ENCODE data around the gene MEGF11.

The MEGF11 gene

DNA sequence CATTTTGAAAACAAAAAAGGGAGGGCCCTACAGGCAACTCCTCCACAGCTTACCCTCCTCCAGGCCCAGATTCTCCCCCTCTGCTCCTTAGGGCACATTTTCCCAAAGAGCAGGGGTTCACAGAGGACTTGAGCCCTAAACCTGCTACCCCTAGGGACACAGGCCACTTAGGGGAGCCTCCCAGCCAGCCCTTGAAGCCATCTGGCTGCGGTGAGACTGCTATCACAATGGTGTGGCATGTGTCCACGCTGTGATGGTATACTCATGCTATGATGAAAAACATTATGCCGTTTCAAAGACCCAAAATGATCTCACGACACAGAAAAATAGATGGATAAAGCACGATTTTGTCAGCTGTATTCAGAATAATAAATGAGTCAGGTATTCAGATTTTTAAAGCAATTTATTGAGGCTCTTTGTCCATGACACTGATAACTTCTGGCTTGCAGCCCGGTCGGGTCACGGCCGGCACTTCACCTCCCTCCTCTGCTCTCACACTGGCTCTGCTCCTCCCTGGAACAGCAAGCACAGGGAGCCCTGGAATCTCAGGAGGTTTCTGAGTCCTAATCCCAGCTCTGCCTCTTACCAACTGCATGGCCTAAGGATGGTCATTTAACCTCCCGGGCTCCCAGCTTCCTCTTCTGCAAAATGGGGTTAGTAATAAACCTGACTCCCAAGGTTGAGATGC, 115.3 kb downstream of the MEGF11 start:
- no peak for DNase-seq

DNA sequence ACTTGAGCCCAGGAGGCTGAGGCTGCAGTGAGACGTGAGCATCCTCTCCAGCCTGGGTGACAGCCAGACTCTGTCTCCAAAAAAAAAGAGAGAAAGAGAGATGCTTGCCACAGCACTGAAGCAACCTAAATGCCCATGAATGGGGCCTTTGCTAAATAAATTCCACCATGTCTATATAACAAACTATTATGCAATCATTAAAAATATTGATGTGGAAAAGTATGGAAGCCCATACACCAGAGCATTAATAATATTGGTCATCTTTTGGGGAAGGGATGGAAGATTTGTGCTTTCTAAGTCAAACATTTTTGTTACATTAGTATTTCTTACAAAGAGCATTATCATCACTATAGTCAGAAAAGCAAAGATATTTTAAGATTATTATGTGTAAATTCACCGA, 116.6 kb downstream of the MEGF11 start:
- no peak for DNase-seq

DNA sequence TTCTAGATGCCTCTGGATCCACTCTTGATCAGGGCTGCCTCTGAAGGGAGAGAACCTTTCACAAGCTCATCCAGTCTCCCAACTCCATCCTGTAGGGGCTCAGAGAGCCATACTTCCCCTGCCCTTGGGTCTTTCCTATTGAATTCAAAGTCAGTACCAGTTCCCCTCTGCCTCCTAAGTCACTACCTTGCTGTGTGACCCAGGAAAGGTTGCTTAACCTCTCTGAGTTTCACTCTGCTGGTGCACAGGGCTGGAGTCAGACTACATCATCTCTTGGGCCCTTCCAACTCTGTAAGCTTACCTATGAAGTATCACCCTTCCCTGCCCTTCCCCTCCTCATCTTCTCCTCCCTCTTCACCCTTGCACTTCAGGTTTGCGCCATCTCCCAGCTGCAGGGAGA, 117.9 kb downstream of the MEGF11 start:
- no peak for DNase-seq

DNA sequence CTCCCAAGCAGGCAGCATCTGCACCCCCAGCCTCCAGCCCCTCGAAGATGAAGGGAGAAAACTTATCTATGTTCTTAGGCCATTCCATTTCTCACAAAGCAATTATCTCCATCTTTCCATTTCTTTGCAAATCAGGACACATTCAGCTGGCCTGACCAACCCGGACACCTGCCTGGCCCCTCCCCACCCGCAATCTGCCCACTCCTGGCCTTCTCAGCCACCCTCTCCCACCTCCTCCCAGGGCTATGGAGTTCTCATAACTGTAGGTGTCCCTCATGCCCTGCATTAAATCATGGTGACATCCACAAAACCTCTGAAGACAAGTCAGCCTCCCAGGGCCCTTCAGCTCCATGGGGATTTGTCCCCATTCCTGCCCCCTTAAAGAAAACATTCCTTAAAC, 119.3 kb downstream of the MEGF11 start:
- DNase-seq = no peak

DNA sequence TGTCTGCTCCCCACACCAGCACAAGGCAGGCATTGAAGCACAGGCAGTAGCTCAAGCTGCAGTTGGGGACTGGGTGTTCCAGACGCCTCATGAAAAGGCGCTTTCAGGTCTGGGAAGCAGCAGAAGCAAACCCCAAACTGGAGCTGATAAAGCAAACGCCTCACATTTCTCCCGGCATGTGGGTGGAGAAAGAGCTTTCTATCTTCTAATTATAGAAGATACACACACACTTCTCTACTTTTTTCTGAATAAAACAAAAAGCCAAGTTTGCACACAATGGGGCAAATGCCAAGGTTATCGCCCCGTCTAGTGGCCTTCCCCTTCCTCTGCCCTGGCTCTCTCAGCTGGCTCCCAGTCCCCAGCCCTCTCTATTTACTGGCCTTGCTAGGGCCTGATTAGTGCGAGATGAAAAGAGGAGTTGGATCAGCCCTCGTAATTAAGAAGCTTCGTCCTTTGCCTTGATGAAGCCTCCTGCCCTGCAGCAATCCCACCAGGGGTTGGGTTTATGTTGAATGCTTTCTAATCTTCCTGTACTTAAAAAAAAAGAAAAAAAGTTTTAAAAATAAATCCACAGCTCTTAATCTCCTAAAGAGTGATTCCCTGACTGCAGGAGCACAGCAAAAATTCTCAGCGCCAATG, 120.2 kb downstream of the MEGF11 start:
- DNase-seq = no peak

DNA sequence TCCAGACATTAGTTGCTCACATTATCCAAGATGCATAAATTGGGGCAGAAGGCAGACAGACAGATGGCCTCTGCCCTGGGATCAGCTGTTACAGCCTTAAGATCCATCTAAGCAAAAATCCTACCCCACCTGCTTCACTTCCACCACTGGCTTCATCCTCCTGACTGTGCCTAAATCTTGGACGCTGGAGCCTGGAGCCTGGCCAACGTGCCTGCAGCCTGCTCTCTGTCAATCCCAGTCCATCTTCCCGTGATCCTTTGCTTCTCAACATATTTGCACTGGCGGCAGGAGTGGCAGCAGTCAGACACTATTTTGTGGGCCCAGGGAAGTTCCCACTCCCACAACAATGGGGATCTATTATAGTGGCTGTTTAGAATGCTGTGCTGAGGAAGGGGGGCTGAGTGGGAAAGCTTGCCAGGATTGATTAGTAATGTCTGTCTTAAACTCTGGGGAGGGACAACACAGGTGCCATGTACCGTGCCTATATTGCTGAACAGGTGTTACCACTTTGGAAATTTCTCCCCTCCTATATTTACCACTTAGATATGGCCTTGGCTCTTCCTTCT, 121.2 kb downstream of the MEGF11 start:
- no peak for DNase-seq

DNA sequence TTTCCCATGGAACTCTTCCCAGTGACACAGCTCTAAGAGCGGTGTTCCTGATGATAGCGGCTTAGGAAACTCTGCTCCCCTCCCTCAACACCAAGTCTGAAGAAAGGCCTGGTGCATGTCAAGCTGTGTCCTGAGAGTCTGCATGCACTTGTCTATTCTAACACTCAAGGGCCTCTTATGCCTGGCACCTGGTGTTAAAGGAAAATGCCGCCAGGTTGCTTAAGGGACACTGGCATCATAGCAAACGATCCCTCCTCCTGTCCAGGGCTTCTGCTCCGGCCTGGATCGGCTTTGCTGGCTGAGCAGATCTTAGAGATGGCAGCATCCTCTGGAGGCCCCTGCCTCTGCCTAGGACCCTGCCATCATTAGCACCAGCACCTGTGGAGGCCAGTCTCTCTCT, 121.7 kb downstream of the MEGF11 start:
- no peak for DNase-seq

DNA sequence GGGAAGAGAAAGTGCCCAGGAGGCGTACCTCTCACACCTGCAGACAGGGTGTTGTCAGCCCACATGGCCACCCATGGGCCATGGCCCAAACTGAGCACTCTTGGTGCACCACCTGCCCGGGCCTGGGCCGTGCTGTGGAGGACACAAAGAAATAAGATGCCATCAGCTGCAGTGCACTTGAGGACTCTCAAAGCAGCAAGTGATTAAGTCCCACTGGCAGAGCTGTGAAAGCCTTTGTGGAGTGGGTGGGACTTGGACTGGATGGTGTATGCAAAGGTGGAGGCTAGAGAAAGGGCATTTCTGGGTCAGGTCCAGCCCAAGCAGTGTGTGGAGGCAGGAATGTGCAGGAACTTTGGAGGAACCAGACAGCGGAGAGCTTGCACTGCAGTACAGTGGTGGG, 122.3 kb downstream of the MEGF11 start:
- no peak for DNase-seq

DNA sequence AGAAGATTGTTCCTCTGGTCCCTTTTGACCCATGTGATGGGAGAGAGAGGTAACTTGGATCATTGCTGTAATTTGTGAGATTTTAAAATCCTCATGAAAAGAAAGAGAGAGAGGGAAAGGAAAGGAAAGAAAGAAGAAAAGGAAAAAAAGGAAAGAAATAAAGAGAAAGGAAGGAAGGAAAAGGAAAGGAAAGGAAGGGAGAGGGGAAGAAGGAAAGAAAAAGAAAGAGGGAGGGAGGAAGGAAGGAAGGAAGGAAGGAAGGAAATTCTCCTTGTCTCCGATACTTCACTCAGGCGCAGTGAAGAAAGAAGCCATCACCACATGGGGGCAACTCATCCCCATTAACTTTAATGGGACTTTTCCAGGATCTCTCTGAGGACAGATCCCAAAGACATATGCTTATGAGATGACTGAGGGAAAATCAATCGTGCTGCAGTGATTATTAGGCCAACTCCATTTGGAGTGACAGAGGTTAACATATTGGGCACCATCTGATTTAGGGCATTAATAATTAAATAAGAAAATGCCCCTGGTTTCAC, 123.0 kb downstream of the MEGF11 start:
- DNase-seq = no peak

DNA sequence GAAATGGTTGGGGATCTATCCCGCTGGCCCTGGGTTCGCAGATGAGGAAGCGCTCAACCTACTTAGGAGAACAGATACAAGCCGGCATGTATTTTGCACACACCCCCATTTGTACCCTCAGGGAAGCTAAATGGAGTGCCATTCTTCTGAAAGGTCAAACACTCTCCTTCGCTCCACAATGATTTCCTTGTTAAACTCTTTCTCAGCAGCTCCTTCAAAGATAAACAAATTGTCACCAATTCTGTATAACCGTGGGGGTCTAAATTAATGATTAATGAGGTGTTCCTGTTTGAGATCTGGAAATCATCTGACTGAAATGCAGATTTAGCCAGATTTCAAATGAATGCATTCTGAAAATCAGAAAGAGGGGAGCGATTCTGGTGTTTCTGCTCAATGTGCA, 124.0 kb downstream of the MEGF11 start:
- no peak for DNase-seq

DNA sequence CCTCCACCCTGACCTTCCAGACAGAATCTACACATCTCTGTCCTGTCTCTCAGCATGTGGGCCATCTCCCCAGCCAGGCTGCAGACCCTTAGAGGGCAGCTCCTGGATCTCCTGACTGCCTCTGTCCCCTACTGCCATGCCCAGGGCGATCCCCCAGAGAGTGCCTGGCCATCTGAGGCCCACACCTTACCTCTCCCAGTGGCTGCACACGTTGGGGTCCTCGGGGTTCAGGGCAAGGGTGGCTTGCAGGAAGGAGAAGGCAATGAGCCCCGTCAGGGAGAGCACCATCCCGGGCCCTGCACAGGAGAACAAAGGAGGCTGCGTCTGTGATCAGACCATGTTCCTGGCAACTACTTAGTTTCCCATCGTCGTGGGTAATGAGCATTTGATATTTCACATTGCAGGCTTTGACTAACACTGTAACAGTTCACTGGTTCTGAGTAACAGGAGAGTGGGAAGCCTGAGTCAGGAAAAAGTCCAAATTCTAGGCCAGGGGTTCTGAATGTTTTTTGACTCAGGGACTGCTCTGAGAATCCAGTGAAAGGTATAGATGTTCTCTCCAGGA, 125.4 kb downstream of the MEGF11 start:
- DNase-seq = no peak

DNA sequence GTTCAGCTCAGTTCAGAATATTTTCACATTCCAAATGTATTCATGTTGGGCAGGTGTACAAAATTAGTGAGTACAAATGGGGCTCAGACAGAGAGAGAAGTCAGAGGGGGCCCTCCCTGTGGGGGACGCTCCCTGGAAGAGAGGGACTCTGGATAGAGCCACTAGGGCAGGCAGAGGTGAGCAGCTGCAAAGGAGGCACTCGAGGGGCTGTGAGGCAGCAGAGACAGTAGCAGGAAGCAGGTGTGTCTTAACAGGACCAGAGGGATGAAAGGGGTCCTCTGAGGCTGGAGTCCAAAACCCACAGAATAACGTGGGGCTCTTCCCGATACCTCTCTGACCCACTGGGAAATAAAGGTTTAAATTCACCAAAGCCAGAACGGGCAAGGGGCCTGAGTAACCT, 127.1 kb downstream of the MEGF11 start:
- DNase-seq = no peak

DNA sequence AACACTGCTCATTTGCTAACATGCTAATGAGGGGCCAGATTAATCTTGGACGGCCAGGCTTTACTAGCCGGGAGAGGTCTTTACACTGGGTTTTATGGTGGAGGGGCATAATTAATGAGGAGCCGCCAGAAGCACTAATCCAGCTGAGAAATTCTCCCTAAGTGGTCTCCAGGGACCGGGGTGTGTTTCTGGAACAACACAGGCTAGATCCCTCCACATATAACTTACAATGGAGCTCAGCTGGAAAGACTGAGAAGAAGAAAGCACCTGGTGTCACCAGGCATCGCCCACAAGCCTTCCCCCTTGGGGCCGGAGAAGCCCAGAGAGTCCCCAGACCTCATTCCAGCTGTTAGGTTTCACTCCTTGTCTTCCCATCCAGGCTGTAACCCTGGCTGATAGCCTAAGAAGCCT, 127.5 kb downstream of the MEGF11 start:
- DNase-seq = no peak

DNA sequence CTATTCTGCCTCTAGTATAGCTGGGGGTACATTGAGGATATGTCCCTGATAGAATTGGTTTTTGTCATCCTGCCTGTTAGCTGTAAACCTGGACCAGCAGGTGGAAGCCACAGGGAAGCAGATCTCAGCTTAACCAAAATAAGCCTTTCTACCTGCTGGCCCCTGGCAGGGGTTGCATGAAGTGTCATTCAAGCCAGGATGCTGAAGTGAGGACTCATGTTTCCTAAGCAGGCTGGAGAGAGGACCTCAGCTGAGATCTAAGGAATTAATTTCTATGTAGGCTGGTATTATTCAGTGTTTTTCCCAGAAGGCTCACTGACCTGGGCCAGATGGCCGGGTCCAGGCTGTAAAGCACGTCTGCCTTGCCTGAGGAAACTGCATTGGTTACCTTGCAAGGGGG, 128.9 kb downstream of the MEGF11 start:
- no peak for DNase-seq

DNA sequence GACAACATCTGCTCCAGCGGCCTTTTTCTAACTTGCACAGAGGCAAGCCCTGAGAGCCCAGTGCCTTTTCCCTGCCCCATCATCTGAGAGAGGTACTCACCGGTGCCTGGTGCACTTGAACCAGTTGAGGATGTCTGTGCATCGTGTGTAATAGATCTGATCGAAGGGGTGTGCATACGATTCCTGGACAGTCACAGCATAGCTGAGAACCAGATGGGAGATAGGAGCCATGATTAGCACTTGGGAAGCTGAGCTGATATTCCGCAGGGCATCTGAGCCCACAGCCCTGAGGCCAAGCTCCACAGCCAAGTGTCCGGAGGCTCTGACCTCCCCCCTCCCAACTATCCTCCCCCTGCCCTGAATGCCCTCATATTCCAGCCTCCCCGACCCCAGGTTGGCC, 129.8 kb downstream of the MEGF11 start:
- no peak for DNase-seq

DNA sequence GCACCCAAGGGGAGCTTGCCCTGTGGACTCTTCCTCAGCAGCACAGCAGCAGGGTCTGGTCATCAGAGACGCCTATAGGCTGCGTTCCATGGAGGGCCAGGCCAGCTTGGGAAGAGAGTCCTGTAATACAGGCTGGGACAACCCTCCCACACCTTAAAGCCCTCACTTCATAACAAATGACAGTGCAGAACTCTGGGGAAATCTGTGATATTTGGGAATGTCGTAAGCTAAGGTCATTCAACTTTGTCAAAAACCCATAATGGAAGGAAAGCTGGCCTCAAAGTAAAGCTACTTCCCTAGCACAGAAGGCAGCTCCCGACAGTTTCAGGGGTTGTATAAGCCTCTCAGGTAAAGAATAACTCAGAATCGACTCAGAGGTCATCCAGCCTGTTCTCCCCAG, 133.1 kb downstream of the MEGF11 start:
- no peak for DNase-seq

DNA sequence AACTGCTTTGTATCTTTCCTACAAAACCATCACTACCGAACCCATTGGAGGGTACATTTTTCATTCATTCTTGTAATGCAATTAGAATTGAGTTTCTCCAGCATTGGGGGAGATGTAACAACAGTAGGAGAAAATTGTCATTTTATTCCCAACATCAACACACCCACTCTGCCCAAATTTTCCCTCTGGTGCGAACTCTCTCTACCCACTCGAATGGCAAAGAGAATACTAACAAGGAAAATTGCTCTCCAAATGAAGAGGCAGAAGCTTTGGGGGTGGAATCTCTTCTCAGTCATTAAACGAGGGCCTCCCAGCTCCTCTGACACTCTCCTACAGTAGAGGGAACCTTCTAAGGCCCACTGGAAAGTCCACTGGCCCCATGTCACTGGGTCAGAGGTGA, 135.7 kb downstream of the MEGF11 start:
- no peak for DNase-seq

DNA sequence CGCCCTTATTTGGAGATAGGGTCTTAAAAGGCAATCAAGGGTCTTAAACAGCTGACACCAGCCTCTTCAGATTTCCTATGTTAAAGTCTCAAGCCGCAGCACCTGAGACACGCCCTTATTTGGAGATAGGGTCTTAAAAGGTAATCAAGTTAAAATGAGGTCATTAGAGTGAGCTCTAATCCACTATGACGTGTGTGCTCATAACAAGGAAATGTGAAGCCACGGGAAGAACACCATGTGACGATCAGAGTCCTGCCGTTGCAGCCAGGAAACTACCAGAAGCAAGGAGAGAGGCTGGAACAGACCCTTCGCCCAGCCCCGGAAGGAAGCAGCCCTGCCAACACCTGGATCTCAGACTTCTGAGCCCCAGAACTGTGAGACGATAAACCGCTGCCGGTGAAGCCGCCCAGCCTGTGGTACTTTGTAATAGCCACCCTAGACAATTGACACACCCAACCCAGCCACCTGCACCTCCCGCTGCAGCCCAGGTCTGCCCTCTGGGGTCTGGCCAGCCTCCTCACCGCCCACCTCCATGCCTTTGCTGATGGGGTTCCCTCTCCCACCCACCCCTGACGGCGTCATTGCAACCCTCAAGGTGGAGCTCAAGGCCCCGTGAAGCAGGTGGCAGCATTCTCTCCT, 137.9 kb downstream of the MEGF11 start:
- peak; percentile 60 for DNase-seq

DNA sequence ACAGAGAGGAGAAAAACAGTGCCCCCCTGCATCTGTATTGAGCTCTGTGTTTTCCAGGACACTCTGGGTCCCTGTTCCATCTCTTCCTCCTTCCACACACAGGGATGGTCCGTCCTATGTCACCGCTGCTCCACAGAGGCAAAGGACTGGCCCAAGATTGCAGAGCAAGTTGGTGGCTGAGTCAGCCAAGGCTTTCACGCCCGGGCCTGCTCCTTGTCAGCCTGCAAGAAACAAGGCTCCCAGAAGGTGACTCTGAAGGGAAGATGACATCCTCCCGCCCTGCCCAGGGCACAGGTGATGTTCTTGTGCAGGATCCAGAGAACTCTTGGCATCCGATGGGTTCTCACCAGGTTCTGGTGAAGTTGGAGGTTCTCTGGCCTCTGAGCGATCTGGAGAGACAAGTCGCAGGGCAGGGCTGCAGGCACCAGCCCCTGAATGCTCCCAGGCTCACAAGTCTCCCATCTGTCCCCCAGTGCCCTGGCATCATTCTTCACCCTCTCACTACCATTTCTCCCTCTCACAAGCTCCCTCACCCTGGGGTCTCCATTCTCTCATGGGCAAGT, 138.6 kb downstream of the MEGF11 start:
- peak; percentile 23 for DNase-seq

DNA sequence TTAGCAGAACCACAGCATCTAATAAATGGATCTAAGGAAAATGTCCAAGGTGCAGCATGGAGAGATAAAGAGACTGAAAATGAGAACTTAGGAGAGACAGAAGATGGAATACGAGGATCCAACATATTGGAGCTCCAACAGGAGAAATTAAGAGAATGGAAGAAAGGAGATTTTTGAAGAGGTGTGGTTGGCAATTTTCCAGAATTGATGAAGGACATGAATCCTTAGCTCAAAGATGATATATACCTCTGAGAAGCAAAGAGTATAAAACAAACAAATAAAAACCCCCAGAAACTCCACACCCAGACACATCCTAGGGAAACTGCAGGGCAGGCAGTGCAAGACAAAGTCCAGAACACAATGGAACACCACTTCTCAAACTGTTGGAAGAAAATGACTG, 141.2 kb downstream of the MEGF11 start:
- DNase-seq = no peak

DNA sequence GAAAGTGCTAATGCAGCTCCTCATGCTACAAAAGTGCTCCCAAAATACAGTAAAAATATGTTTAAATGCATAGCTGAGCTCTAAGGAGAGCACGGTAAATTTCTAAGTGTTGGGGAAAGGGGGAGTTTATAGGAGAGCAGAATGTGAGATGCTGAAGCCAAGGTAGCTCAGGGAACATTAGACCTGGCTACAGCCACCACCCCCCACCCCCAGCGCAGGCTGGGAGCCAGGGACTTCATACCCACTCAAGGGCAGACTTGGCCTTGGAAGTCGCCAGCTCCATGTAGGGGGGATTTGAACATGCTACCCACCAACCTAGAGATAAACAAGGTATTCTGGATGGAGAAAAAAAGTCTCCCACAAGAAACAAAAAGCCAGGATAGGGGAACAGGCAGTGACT, 142.2 kb downstream of the MEGF11 start:
- no peak for DNase-seq

DNA sequence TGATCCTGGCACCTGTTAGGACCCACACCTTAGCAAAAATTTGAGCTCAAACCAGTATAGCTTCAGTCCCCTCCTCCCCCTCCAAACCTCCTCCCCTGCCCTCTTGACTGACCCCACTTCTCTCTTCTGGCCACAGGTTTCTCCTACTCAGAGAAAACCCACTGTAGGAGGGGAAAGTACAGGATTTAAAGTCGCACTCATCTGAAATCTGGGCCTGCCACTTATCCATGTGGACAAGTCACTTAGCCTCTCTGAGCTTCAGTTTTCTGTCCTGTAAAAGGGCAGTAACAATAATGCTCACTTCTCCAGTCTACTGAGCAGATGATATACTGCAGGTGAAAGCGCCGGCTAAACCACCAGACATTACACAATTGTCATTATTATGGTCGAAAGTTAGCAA, 142.7 kb downstream of the MEGF11 start:
- no peak for DNase-seq

DNA sequence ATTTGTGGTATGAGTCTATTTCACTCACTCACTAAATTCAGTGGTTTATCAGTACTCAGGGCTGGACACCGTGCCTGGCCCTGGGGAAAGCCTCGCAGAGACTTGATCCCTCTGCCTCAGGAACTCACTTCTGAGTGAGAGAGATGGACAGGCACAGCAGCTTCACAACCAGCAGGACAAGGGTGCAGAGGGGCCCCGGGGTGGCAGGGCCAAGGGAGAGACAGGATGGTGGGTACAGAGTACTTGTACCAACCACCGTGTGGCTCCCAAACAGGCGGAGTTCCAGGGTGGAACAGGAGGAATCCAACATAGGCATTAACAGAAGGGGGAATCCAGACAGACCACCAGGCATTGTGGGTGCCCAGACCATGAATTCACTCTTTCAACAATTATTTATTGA, 143.7 kb downstream of the MEGF11 start:
- no peak for DNase-seq

Data from activated T-cell treated with anti-CD3 and anti-CD28 coated beads, Interleukin-2, amount 50 U/mL, for 1 hour (primary cell).